ENCODE measurements around the gene RAG2.
"Not testable (repeated sequence)": the region's sequence is repeated elsewhere in the genome, so short reads cannot be mapped to it uniquely, and the experiment has no call there.

Gene RAG2

DNA sequence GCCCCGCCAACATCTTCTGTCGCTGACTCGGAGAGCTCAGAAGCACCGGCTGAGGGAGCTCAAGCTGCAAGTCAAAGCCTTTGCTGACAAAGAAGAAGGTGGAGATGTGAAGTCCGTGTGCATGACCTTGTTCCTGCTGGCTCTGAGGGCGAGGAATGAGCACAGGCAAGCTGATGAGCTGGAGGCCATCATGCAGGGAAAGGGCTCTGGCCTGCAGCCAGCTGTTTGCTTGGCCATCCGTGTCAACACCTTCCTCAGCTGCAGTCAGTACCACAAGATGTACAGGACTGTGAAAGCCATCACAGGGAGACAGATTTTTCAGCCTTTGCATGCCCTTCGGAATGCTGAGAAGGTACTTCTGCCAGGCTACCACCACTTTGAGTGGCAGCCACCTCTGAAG, 23.6 kb downstream of the RAG2 start:
- Histone ChIP-seq H3K4me1 (ENCODE audit: control insufficient read depth, insufficient read depth, low read length, unreplicated experiment) (no peaks in the 10 kb centered on the region), H3K4me3 (ENCODE audit: low read depth, low read length) (no peak overlapping the region), H3K36me3 (ENCODE audit: insufficient read depth, low read length) (no peaks in the 10 kb centered on the region), H3K27ac (ENCODE audit: low read depth, low read length) (no peak overlapping the region), H2AFZ (ENCODE audit: low read length, unreplicated experiment) (no peak overlapping the region), H3K27me3 (ENCODE audit: insufficient read depth, low read length) (peaks cover 90% of the 10 kb centered on the region), H3K79me2 (ENCODE audit: control insufficient read depth, insufficient read depth, low read length, unreplicated experiment) (no peaks in the 10 kb centered on the region)

DNA sequence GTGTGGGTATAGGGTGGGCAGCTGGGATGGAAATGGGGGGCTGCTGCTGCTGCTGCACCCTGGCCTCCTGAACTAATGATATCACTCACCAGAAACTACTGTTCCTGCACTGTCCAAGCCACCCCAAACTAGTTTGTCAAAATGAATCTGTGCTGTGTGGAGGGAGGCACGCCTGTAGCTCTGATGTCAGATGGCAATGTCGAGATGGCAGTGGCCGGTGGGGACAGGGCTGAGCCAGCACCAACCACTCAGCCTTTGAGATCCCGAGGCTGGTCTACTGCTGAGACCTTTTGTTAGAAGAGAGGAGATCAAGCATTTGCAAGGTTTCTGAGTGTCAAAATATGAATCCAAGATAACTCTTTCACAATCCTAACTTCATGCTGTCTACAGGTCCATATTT, 28.9 kb downstream of the RAG2 start:
- no peak overlapping the region for H3K4me3 ChIP-seq (ENCODE audit: low read depth, low read length)
- no peaks in the 10 kb centered on the region for H3K79me2 ChIP-seq (ENCODE audit: control insufficient read depth, insufficient read depth, low read length, unreplicated experiment)
- H2AFZ ChIP-seq (ENCODE audit: low read length, unreplicated experiment), result no peak overlapping the region
- H3K4me1 ChIP-seq (ENCODE audit: control insufficient read depth, insufficient read depth, low read length, unreplicated experiment), result no peaks in the 10 kb centered on the region
- H3K27me3 ChIP-seq (ENCODE audit: insufficient read depth, low read length), result peaks cover 95% of the 10 kb centered on the region
- H3K36me3 ChIP-seq (ENCODE audit: insufficient read depth, low read length), result no peaks in the 10 kb centered on the region
- no peak overlapping the region for H3K27ac ChIP-seq (ENCODE audit: low read depth, low read length)

DNA sequence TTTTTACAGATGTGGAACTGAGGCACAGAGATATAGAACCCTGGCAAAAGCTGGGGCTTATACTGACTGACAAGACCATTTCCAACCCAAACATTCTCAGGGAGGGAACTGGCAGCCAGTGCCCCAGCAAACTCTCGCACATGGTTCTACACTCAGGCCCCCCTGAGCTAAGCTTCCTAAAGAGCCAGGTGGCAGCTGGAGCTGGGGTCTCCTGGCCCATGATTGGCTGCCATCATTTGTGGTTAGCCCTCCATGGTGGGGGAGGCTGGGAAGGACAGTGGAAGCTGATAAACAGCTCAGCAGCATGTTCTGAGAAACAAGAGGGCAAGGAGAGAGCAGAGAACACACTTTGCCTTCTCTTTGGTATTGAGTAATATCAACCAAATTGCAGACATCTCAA, 30.3 kb downstream of the RAG2 start, which contains the start of gene RAG1:
TSS of gene RAG1 (plus strand) at position 314 of the 400 bp plus-strand sequence. CDS start 5,298 bp downstream, outside the sequence.
- no peak within 1 kb of the TSS for H3K27ac ChIP-seq (ENCODE audit: low read depth, low read length)
- peaks cover 94% of the 10 kb centered on the region for H3K27me3 ChIP-seq (ENCODE audit: insufficient read depth, low read length)
- no peaks in the 10 kb centered on the region for H3K36me3 ChIP-seq (ENCODE audit: insufficient read depth, low read length)
- H3K4me3 ChIP-seq (ENCODE audit: low read depth, low read length), result no peak within 1 kb of the TSS
- H3K79me2 ChIP-seq (ENCODE audit: control insufficient read depth, insufficient read depth, low read length, unreplicated experiment), result no peaks in the 10 kb centered on the region
- H2AFZ ChIP-seq (ENCODE audit: low read length, unreplicated experiment), result no peak within 1 kb of the TSS
- no peaks in the 10 kb centered on the region for H3K4me1 ChIP-seq (ENCODE audit: control insufficient read depth, insufficient read depth, low read length, unreplicated experiment)

DNA sequence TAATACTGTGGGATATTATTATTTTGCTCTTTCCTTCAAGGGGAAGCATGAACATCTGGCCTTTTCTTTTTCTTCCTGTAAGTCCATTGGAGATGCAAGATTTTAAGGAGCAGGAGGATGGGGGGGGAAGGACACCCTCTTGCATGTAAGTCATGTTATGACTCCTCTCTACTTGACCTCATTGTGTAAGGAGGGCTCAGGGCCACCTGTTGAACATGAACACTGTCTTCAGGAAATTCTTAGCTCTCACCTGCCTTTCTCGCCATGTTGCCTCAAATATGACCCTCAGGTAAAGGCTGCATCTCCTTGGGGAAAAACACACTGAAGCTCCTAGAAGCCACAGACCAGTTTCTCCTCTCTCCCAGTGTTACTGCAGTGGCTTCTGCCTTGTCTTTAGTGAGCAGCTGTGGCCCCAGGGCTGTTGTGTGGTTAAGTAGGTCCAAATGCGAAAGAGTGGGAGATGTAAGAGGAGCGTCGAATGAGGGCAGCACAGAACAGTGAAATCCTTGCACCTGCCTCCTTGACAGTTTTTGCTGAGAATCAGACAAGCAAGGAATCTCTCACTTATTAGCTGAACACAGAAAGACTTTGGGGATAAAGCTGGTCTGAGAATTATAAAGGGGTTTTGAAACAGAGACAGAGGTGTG, 31.5 kb downstream of the RAG2 start:
- no peaks in the 10 kb centered on the region for H3K36me3 ChIP-seq (ENCODE audit: insufficient read depth, low read length)
- H3K79me2 ChIP-seq (ENCODE audit: control insufficient read depth, insufficient read depth, low read length, unreplicated experiment), result no peaks in the 10 kb centered on the region
- peaks cover 94% of the 10 kb centered on the region for H3K27me3 ChIP-seq (ENCODE audit: insufficient read depth, low read length)
- H3K4me1 ChIP-seq (ENCODE audit: control insufficient read depth, insufficient read depth, low read length, unreplicated experiment), result no peaks in the 10 kb centered on the region
- H3K4me3 ChIP-seq (ENCODE audit: low read depth, low read length), result no peak overlapping the region
- no peak overlapping the region for H2AFZ ChIP-seq (ENCODE audit: low read length, unreplicated experiment)
- no peak overlapping the region for H3K27ac ChIP-seq (ENCODE audit: low read depth, low read length)

DNA sequence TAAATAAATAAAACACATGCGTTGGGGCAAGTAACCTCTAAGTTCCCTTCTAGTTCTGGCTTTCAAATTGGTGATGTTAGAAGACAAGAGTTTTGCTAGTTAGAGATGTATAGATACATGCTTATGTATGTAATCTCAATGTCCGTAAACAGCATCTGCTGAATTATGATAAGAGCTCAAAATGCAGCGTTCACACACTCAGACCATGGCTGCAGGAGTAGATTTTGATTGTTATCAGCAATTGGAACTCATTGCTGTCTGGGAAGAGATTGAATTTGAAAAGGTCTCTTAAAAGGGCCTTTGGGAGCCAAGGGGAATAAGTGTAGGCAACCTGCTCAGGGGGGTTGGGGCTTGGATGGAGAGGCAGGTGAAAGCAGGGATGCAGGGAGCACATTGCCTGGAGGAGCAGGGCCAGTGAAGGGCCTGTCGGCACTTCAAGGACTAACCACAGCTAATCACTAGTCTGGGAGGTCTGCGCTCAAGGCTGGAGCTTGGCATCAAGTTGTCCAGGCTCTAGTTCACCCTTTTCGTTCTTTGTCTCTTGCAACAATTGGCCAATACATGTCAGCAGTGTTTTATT, 32.9 kb downstream of the RAG2 start:
- Histone ChIP-seq H3K4me1 (ENCODE audit: control insufficient read depth, insufficient read depth, low read length, unreplicated experiment) (no peaks in the 10 kb centered on the region), H2AFZ (ENCODE audit: low read length, unreplicated experiment) (no peak overlapping the region), H3K27ac (ENCODE audit: low read depth, low read length) (no peak overlapping the region), H3K79me2 (ENCODE audit: control insufficient read depth, insufficient read depth, low read length, unreplicated experiment) (no peaks in the 10 kb centered on the region), H3K27me3 (ENCODE audit: insufficient read depth, low read length) (peaks cover 96% of the 10 kb centered on the region), H3K36me3 (ENCODE audit: insufficient read depth, low read length) (no peaks in the 10 kb centered on the region), H3K4me3 (ENCODE audit: low read depth, low read length) (peak overlapping the region; percentile 73)

DNA sequence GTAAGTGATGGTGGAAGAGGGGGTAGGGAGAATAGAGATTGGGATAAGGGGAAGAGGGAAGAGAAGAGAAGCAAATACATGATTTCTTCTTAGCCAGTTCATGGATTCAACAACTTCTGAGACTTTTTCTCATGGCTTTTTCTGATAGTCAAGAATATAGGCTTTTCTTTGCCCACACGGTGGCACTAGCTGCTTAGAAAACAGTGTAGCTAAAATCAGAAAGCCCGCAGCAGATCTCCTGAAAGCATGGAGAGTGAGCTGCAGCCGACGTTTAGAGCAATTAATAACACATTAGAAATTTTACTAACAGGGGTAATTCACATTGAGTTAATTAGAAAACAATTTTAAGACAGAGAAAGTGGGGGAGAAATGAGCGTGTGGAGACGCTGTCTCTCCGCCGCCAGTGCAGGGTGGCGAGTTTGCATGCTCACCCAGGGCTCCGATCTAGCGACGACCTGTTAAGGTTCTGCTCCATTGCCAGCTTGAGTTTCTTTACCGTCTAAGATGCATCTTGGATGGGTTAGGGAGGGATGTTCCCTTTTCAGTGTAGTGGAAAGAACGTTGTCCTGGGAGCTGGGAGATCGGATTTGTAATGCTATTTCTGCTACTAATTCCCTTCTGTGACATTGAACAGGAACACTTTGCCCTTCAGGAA, 33.5 kb downstream of the RAG2 start:
- peaks cover 96% of the 10 kb centered on the region for H3K27me3 ChIP-seq (ENCODE audit: insufficient read depth, low read length)
- peak overlapping the region; percentile 86 for H2AFZ ChIP-seq (ENCODE audit: low read length, unreplicated experiment)
- no peaks in the 10 kb centered on the region for H3K36me3 ChIP-seq (ENCODE audit: insufficient read depth, low read length)
- no peaks in the 10 kb centered on the region for H3K4me1 ChIP-seq (ENCODE audit: control insufficient read depth, insufficient read depth, low read length, unreplicated experiment)
- H3K79me2 ChIP-seq (ENCODE audit: control insufficient read depth, insufficient read depth, low read length, unreplicated experiment), result no peaks in the 10 kb centered on the region
- H3K27ac ChIP-seq (ENCODE audit: low read depth, low read length), result no peak overlapping the region
- peak overlapping the region; percentile 73 for H3K4me3 ChIP-seq (ENCODE audit: low read depth, low read length)

DNA sequence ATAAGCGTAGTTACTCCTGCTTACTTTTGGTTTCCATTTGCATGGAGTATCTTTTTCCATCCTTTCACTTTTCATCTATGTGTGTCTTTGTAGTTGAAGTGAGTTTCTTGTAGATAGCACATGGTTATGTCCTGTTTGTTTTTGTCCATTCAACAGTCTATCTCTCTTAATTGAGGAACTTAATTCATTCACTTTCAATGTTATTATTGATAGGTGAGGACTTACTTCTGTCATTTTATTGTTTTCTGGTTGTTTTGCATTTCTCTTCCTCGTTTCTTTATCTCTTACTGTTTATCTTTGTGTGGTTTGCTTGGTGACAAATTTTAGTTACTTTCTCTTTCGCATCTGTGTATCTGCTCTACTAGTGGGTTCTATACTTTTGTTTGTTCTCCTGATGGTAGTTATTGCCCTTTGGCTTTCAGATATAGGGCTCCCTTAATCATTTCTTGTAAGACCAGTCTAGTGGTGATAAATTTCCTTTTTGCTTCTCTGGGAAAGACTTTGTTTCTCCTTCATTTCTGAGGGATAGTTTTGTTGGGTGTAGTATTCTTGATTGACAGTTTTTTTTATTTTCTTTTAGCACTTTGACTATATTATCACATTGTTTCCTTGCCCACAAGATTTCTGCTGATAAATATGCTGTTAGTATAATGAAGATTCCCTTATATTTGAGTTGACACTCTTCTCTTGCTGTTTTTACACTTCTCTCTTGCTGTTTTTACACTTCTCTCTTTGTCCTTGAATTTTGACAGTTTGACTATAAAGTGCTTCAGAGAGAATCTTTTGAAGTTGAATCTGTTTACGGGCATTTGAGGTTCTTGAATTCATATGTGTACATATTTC, 39.2 kb downstream of the RAG2 start:
- Histone ChIP-seq H3K4me1 (ENCODE audit: control insufficient read depth, insufficient read depth, low read length, unreplicated experiment) (no peaks in the 10 kb centered on the region), H3K36me3 (ENCODE audit: insufficient read depth, low read length) (no peaks in the 10 kb centered on the region), H3K4me3 (ENCODE audit: low read depth, low read length) (peak overlapping the region; percentile 64), H3K27ac (ENCODE audit: low read depth, low read length) (no peak overlapping the region), H3K27me3 (ENCODE audit: insufficient read depth, low read length) (peaks cover 51% of the 10 kb centered on the region), H3K79me2 (ENCODE audit: control insufficient read depth, insufficient read depth, low read length, unreplicated experiment) (no peaks in the 10 kb centered on the region), H2AFZ (ENCODE audit: low read length, unreplicated experiment) (no peak overlapping the region)

DNA sequence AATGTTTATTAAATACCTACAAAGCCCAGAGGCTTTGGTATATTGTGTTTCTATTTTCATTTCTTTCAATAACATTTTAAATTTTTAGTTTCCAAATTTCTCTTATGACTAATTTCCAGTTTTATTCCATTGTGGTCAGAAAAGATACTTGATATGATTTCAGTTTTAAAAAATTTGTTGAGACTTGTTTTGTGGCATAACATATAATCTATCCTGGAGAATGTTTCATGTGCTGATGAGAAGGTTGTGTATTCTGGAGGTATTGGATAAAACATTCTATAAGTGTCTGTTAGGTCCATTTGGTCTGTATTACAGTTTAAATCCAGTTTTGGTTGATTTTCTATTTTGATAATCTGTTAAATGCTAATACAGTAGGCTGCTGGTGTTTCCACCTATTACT, 40.0 kb downstream of the RAG2 start:
- Histone ChIP-seq H3K4me1 (ENCODE audit: control insufficient read depth, insufficient read depth, low read length, unreplicated experiment) (no peaks in the 10 kb centered on the region), H3K4me3 (ENCODE audit: low read depth, low read length) (peak overlapping the region; percentile 64), H3K79me2 (ENCODE audit: control insufficient read depth, insufficient read depth, low read length, unreplicated experiment) (no peaks in the 10 kb centered on the region), H3K36me3 (ENCODE audit: insufficient read depth, low read length) (no peaks in the 10 kb centered on the region), H3K27ac (ENCODE audit: low read depth, low read length) (no peak overlapping the region), H2AFZ (ENCODE audit: low read length, unreplicated experiment) (no peak overlapping the region), H3K27me3 (ENCODE audit: insufficient read depth, low read length) (peaks cover 45% of the 10 kb centered on the region)

DNA sequence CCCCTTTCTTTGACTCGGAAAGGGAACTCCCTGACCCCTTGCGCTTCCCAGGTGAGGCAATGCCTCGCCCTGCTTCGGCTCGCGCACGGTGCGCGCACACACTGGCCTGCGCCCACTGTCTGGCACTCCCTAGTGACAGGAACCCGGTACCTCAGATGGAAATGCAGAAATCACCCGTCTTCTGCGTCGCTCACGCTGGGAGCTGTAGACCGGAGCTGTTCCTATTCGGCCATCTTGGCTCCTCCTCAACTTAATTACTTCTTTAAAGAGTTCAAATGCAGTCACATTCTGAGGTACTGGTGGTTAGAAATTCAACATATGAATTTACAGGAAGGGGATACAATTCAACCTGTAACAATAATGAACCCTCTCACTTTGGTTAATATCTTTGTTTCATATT, 40.6 kb downstream of the RAG2 start:
- H3K4me3 ChIP-seq (ENCODE audit: low read depth, low read length); H3K27ac ChIP-seq (ENCODE audit: low read depth, low read length); H3K4me1 ChIP-seq (ENCODE audit: control insufficient read depth, insufficient read depth, low read length, unreplicated experiment); H3K79me2 ChIP-seq (ENCODE audit: control insufficient read depth, insufficient read depth, low read length, unreplicated experiment); H2AFZ ChIP-seq (ENCODE audit: low read length, unreplicated experiment); H3K36me3 ChIP-seq (ENCODE audit: insufficient read depth, low read length): not testable (repeated sequence)
- H3K27me3 ChIP-seq (ENCODE audit: insufficient read depth, low read length), result peaks cover 39% of the 10 kb centered on the region

DNA sequence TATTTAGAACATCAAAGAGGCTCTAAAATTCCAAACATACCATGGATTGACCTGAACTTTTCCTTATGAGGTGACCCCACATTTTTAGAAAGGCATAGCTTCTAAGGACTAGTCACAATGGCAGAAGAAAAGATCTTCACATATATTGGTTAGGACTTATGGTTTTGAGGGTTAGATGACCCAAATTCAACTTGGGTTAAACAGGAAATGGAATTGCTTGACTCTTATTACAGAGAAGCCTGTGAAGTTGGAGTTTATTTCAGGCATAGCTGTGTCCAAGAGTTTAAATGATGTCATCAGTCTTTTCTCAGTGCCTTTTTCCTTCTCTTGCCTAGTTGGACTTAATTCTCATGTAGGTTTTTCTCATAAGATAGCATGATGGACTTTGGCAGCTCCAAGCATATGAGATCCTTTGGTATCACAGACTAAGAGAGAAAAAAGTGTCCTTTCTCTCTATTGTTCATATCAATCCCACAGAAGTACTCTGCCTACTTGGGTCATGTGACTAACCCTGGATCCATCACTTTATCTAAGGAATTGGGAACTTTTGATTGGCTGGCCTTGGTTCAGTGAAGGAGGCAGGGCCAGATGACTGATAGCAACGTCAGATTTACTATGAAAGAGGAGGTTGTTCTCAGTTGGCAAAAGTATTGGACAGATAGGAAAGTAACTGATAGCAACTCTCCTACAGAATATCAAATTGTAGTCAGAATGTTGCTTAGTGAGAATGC, 47.5 kb downstream of the RAG2 start:
- no peak overlapping the region for H3K27ac ChIP-seq (ENCODE audit: low read depth, low read length)

More for the DNA sequence above, 47.5 kb downstream of the RAG2 start:
- no peak overlapping the region for H3K4me3 ChIP-seq (ENCODE audit: low read depth, low read length)
- peaks cover 19% of the 10 kb centered on the region for H3K27me3 ChIP-seq (ENCODE audit: insufficient read depth, low read length)
- H3K79me2 ChIP-seq (ENCODE audit: control insufficient read depth, insufficient read depth, low read length, unreplicated experiment), result no peaks in the 10 kb centered on the region
- H3K4me1 ChIP-seq (ENCODE audit: control insufficient read depth, insufficient read depth, low read length, unreplicated experiment), result no peaks in the 10 kb centered on the region
- no peaks in the 10 kb centered on the region for H3K36me3 ChIP-seq (ENCODE audit: insufficient read depth, low read length)
- H2AFZ ChIP-seq (ENCODE audit: low read length, unreplicated experiment), result no peak overlapping the region

Measured in ACC112 (cell line).